HG03354 (cell line): ENCODE measurements around the gene CRYL1.

Source experiments
- ATAC-seq: cut with Tn5 transposase; IDR thresholded peaks from one replicate; pipeline ENCODE4 v1.9.1; 2021; ENCODE audit warnings: mild to moderate bottlenecking; ENCODE audit not compliant: unreplicated experiment, poor library complexity, severe bottlenecking

CRYL1 gene

GRCh38 chr13:20389696-20390525 is 135.7 kb downstream of the CRYL1 start:
- no peak for ATAC-seq

DNA sequence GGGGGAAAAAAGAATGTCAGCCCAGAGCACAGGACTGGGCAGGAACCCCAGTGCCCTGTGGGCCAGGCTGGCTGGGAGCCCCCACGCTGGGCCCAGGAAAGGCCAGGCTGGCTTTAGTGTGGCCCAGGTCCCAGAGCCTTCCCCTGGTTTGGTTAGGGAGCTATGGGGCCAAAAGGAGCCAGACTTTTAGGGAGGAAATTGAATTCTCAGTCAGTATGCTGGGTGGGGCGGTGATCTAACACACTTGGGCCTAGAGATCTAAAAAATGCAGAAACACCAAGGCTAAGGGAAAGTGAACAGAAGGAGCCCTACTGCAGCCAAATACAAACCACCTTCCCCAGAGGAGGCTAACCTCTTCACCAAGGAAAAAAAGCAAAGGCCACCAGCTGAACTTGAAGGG is 137.5 kb downstream of the CRYL1 start:
- no peak for ATAC-seq

DNA sequence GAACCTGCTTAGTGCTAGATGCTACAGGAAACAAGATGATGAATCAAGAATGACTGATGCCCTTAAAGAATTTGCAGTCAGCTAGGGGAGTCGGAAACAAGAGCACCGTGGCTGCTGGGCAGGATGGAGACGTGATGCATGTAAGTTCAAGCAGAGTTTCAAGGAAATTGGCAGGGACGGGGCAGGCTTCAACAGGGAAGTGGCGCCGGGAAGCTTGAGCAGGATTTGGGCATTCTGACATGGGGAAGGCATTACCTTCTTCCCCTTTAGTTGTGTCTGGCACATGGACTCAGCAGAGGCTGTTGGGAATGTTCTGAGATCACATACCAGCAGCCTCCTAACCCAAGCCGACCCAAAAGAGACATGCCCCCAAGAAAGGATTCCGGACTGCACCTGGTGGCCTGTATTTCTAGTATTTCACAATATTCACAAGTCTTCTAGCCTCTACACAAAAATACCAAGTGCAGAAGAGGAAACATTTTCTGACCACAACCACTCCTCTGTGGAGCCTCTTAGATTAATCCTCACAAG is 138.2 kb downstream of the CRYL1 start:
- ATAC-seq: no peak

DNA sequence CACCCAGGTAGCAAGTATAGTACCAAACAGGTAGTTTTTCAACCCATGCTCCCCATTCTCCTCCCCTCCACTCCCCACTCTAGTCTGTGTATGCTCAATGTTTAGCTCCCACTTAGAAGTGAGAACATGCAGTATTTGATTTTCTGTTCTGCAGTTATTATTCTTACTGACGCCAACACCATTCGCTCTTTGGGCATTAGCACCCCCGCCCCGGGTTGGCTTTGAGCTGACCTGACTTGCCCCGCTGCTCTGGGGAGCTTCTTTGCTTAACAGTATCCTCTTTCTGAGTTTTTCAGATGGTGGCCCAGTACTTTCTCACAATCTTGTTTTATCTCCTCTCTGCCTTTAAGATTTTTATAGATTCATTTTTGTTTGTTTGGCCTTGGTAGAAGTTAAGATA is 138.7 kb downstream of the CRYL1 start:
- ATAC-seq: no peak

- ATAC-seq: no peak
Observed at GRCh38 chr13:20383058-20383457, 142.6 kb downstream of the CRYL1 start.

- ATAC-seq: no peak
Observed at GRCh38 chr13:20381401-20381800, 144.3 kb downstream of the CRYL1 start.

GRCh38 chr13:20378721-20379120 is 146.9 kb downstream of the CRYL1 start:
- ATAC-seq: no peak

DNA sequence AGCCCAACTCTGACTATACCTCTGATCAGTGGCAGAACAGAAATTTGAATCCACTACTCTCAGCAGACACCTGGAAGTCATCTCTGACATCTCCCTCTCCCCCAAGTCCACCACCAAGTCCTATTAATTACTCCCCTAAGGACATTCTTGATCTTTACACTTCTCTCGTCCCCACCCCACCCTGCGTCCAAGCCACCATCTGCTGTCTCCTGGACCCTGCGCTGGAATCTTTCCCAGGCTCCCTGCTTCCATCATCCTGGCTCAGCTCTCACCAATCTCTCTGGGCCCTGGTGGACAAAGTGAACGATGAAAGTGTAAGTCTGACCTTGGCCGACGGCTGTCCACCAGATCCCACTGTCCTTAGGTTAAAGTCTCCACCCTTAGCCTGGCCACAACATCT is 147.9 kb downstream of the CRYL1 start:
- ATAC-seq: no peak

DNA sequence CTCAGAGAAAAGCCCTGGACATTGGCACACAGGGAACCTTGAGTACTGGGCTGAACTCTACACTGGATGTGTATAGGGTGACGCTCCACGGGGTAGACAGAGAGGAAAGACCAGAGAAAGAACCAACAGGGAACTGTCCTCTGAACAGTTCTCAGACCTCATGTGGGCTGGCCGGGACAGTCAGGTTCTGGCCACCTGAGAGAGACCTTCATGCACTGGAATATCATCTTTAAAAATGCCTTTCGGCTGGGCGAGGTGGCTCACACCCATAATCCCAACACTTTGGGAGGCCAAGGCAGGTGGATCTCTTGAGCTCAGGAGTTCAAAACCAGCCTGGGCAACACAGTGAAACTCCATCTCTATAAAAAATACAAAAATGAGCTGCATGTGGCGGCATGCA is 149.8 kb downstream of the CRYL1 start:
- ATAC-seq: no peak

- ATAC-seq: no peak
Observed at GRCh38 chr13:20373861-20374260, 151.8 kb downstream of the CRYL1 start.

GRCh38 chr13:20371825-20372224 is 153.8 kb downstream of the CRYL1 start:
- ATAC-seq: no peak

- ATAC-seq: no peak
Observed at GRCh38 chr13:20370815-20371421, 154.7 kb downstream of the CRYL1 start.

DNA sequence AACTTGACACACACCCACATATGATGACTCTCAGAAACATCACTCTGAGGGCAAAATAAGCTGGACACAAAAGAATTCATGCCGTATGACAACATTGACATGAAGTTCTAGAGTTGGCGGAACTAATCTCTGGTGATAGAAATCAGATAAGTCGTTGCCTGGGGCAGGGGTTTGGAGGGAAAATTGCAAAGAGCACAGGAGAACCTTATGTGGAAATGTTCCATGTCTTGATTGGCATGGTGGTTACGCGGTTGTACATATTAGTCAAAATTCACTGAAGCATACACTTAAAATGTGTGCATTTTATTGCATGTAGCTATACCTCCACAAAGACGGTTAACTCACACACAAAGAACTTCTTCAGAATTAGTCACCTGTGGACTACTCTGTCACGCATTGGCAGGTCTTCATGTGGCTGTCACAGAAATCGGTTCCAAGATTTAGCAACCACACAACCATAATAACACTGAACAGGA is 155.7 kb downstream of the CRYL1 start:
- ATAC-seq: no peak

- ATAC-seq: no peak
Observed at GRCh38 chr13:20366056-20366455, 159.6 kb downstream of the CRYL1 start.

GRCh38 chr13:20363603-20364002 is 162.1 kb downstream of the CRYL1 start:
- no peak for ATAC-seq

- no peak for ATAC-seq
Observed at GRCh38 chr13:20363172-20363571, 162.5 kb downstream of the CRYL1 start.

- no peak for ATAC-seq
Observed at GRCh38 chr13:20362484-20363041, 163.1 kb downstream of the CRYL1 start.

- no peak for ATAC-seq
Observed at GRCh38 chr13:20360835-20361412, 164.7 kb downstream of the CRYL1 start.

DNA sequence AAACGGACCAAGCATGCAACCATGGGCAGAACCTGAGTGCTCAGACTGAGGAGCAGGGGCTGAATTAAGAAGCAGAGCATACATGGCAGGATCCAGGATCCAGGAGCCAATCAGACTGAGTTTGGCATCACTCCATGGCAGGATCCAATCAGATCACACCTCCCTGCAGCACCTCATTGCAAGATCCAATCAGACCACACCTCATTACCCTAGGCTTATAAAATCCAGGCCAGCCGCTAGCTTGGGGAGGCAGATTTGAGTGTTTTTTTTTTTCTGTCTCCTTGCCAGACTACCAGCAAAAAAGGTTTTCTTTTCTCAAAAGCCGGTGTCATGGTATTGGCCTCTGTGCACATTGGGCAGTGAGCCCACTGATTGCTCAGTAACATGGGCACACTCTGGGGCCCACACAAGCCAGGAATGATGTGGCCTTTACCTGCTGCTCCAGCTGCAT is 165.6 kb downstream of the CRYL1 start:
- no peak for ATAC-seq

- no peak for ATAC-seq
Observed at GRCh38 chr13:20359335-20359734, 166.3 kb downstream of the CRYL1 start.
